Measurements from ENCODE around the gene ADAMTS12. TPM values are rescaled to one million over a fixed set of nuclear protein-coding genes. Genes with fewer than 3 reads are reported as not detected.

ADAMTS12 gene
- total and polyA plus RNA-seq, 2 experiments from 2014 or later, result 9.1 to 17.1 TPM

GRCh38 chr5:33531037-33531298 is 360.8 kb downstream of the ADAMTS12 start:
- no peak overlapping the region for H3K4me3 ChIP-seq
- no peak overlapping the region for H3K27ac ChIP-seq (ENCODE audit: low read depth)
- Mint-ChIP-seq H3K4me3 (no peak overlapping the region), H3K36me3 (ENCODE audit: low read depth) (no peaks in the 10 kb centered on the region), H3K27me3 (ENCODE audit: insufficient read depth, low read depth, poor library complexity) (peaks cover 2% of the 10 kb centered on the region), H3K9me3 (no peaks in the 10 kb centered on the region), H3K4me1 (peaks cover 2% of the 10 kb centered on the region; the same call in 2 of the 3 replicates), H3K27ac (no peak overlapping the region; the same call in 1 of the 2 replicates)
- peak; percentile 50 for ATAC-seq
- H3K4me1 ChIP-seq (ENCODE audit: insufficient read depth), result no peaks in the 10 kb centered on the region
- no peaks in the 10 kb centered on the region for H3K27me3 ChIP-seq (ENCODE audit: insufficient read depth)
- peak; percentile 10 for DNase-seq (ENCODE audit: low spot score)
- H4K20me1 ChIP-seq (replicated peaks; ENCODE audit: insufficient read depth), result no peaks in the 10 kb centered on the region
- H2AFZ ChIP-seq, result no peak overlapping the region
- no peaks in the 10 kb centered on the region for H3K79me2 ChIP-seq (replicated peaks; ENCODE audit: insufficient read depth)
- H3F3A ChIP-seq (replicated peaks; ENCODE audit: low read depth), result no peaks in the 10 kb centered on the region
- no peak for TF ChIP-seq CREB1 (CRISPR knock-in tag; IDR thresholded peaks at IDR 0.05; ENCODE audit: low read depth)
- TF ChIP-seq ZNF114 (CRISPR knock-in tag; IDR thresholded peaks at IDR 0.05), result no peak
- TF ChIP-seq CTCF (conservative IDR thresholded peaks at IDR 0.05; ENCODE audit: low read depth in 2 of 2), result no peak
- TF ChIP-seq NANOG (IDR thresholded peaks at IDR 0.05; ENCODE audit: borderline replicate concordance), result no peak
- no peak for TF ChIP-seq STAT1 (IDR thresholded peaks at IDR 0.05; ENCODE audit: unreplicated experiment)
- no peak for TF ChIP-seq POLR2AphosphoS5 (IDR thresholded peaks at IDR 0.05; ENCODE audit: low read depth)
- TF ChIP-seq REST (IDR thresholded peaks at IDR 0.05; ENCODE audit: unreplicated experiment), result no peak
- no peak for TF ChIP-seq EZH2phosphoT487 (IDR thresholded peaks at IDR 0.05; ENCODE audit: unreplicated experiment)
- TF ChIP-seq JUNB (IDR thresholded peaks at IDR 0.05; ENCODE audit: unreplicated experiment), result no peak
- TF ChIP-seq ZNF462 (CRISPR knock-in tag; IDR thresholded peaks at IDR 0.05), result no peak
- H3K9me2 ChIP-seq (ENCODE audit: insufficient read depth), result peaks cover 20% of the 10 kb centered on the region
- no peaks in the 10 kb centered on the region for H3K36me3 ChIP-seq (ENCODE audit: insufficient read depth)
- H3K4me2 ChIP-seq, result no peak overlapping the region

Data from GM23338 (cell line).